Mesothelial cell of epicardium (in vitro differentiated cells): ENCODE data around the gene CIB4. TPM values are rescaled to one million over a fixed set of nuclear protein-coding genes. Genes with fewer than 3 reads are reported as not detected.
A peak's percentile ranks its signal among the peaks of the same experiment; 100 is the strongest.

Experiments used
- DNase-seq, 2 experiments: peaks; one replicate each; pipeline ENCODE4 v3.0.0; 2021; ENCODE audit warnings: low spot score in 2 of 2; ENCODE audit not compliant: unreplicated experiment in 2 of 2
- H3K27ac Mint-ChIP-seq: 2 replicates; pipeline ENCODE4 v1.8.0; 2021; ENCODE audit warnings: mixed read lengths
- H3K27me3 Mint-ChIP-seq: 2 replicates; pipeline ENCODE4 v1.8.0; 2021; ENCODE audit warnings: low read depth, mixed read lengths
- H3K36me3 Mint-ChIP-seq: 2 replicates; pipeline ENCODE4 v1.8.0; 2021; ENCODE audit warnings: mixed read lengths
- H3K4me1 Mint-ChIP-seq: 2 replicates; pipeline ENCODE4 v1.8.0; 2021; ENCODE audit warnings: mixed read lengths
- H3K4me3 Mint-ChIP-seq: 2 replicates; pipeline ENCODE4 v1.8.0; 2021; ENCODE audit warnings: mild to moderate bottlenecking, moderate library complexity, mixed read lengths
- H3K9me3 Mint-ChIP-seq: 2 replicates; pipeline ENCODE4 v1.8.0; 2021; ENCODE audit warnings: mixed read lengths
- total RNA-seq: library from RNA; stranded (reverse); gene quantifications from 3 replicates; pipeline ENCODE4 v1.2.1, GENCODE V29; 2021
- TF ChIP-seq, protein P1 (sequence below): fragments of 200-600 bp; sonication (generic); IDR thresholded peaks from one replicate; pipeline ENCODE4 v1.5.0; 2021; ENCODE audit warnings: antibody characterized with exemption; ENCODE audit not compliant: unreplicated experiment

Gene CIB4
- total RNA-seq, 1 donor from 2014 or later, result not detected

DNA sequence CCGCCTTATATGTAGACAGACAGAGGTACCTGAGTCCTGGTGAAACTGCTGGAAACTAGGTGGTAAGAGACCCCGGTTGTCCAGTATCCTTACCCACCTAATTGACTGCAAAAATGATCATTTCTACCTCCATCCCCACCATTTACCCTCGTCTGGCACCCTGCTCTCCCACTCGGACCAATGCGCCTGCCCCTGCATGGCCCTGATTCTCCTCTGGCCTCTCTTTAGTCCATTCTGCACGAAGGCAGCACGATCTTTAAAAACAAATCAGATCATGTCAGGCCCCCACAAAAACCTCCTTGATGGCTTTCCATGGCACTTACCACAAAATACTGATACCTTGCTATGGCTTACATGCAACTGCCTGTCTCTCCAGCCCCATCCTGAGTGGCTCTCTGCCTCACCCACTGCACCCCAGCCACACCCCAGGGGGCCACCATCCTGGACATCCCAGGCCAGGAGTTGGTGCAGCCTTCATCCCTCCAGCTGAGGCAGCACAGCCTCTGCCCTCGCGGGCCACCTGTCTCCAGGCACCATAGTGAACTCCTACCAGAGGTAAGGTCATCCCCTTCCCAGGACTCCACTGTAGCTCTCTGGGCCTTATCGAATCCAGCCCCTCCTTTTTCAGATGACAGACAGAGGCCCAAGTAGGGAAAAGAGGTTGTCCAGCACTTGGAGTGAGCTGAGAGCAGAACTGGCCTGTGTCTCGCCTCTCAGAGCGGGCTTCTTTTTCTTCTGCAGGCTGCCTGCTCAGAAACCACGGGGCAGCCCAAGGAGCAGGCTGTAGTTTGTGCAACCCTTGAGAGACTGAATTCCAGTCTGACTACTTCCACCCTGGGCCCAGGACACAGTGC, 12.3 kb upstream of the CIB4 start:
- TF ChIP-seq, protein P1, sequence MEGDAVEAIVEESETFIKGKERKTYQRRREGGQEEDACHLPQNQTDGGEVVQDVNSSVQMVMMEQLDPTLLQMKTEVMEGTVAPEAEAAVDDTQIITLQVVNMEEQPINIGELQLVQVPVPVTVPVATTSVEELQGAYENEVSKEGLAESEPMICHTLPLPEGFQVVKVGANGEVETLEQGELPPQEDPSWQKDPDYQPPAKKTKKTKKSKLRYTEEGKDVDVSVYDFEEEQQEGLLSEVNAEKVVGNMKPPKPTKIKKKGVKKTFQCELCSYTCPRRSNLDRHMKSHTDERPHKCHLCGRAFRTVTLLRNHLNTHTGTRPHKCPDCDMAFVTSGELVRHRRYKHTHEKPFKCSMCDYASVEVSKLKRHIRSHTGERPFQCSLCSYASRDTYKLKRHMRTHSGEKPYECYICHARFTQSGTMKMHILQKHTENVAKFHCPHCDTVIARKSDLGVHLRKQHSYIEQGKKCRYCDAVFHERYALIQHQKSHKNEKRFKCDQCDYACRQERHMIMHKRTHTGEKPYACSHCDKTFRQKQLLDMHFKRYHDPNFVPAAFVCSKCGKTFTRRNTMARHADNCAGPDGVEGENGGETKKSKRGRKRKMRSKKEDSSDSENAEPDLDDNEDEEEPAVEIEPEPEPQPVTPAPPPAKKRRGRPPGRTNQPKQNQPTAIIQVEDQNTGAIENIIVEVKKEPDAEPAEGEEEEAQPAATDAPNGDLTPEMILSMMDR, result no peak
- H3K4me3 Mint-ChIP-seq, result no peak overlapping the region
- DNase-seq, result peak in 1 of 2 experiments; percentile 33
- H3K9me3 Mint-ChIP-seq, result no peaks in the 10 kb centered on the region
- peak overlapping the region; percentile 11 for H3K27ac Mint-ChIP-seq
- no peaks in the 10 kb centered on the region for H3K36me3 Mint-ChIP-seq
- H3K4me1 Mint-ChIP-seq, result peaks cover 48% of the 10 kb centered on the region
- H3K27me3 Mint-ChIP-seq, result no peaks in the 10 kb centered on the region

DNA sequence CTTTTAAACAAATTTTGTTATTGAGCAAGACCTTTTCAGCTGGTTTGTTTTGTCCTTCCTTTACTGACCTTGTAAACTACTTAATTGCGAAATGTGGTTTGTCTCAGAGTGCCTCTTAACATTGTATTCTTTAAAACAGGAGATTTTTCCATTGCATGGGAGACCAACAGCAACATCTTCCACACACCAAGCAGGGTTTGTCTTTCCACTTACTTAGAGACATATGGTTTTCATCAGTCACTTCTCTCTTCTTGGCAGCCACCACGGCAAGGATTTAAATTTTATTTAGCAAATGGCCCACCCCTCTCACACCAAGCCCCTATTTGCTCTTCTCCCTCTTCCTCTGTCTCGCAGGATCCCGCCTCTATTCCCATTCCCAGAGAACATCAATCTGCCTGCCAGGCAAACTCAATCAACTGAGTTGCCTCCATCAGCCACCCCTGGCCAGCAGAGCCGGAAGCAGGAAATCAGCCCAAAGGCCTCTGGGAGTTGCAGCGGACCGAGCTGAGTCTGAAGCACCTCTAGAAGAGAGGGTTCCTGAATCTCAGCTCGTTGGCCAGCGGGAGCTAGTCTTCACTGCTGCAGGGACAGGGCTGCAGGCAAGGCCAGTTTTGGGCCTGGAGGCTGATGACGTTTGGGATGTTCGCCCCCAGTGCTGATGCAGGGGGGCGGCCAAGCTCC, 11.3 kb upstream of the CIB4 start:
- no peaks in the 10 kb centered on the region for H3K9me3 Mint-ChIP-seq
- no peak overlapping the region for H3K4me3 Mint-ChIP-seq
- DNase-seq, result no peak
- no peaks in the 10 kb centered on the region for H3K27me3 Mint-ChIP-seq
- H3K36me3 Mint-ChIP-seq, result no peaks in the 10 kb centered on the region
- peaks cover 48% of the 10 kb centered on the region for H3K4me1 Mint-ChIP-seq
- TF ChIP-seq, protein P1, result no peak
- H3K27ac Mint-ChIP-seq, result peak overlapping the region; percentile 84

DNA sequence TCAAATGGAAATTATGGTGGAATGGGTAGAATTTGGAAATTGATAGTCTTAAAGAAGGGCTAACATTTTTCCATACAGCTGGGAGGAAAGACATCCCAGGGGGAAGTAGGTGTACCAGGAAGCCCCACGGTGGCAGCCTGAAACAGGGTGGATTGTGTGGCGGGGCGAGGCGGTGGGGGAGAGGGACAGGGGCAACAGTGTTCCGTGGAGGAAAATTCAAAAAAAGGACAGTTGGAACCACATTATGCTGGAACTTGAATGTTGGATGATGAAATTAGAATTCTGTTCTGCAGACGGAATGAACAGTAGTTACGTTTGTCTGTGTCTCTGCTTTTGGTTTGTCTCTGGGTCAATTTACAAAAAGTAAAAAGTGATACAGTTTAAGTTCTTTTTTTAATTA, 10.6 kb upstream of the CIB4 start:
- H3K27me3 Mint-ChIP-seq, result no peaks in the 10 kb centered on the region

DNA sequence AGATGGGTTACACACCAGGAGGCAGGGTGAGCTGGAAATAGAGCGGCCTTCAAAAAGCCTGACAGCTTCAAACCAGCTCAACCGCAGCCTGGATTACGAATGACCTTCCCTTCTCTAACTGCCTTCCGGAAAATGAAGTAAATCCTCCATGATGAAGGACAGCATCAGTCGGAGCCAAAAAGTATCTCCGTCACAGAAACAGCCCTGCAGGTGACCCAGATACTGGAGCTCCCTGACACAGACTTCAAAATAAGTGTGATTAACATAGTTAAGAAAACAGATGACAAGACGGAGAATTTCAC, 10.3 kb upstream of the CIB4 start:
- H3K4me3 Mint-ChIP-seq, result no peak overlapping the region
- no peaks in the 10 kb centered on the region for H3K36me3 Mint-ChIP-seq
- peak overlapping the region; percentile 84 for H3K27ac Mint-ChIP-seq
- H3K27me3 Mint-ChIP-seq, result no peaks in the 10 kb centered on the region
- peaks cover 56% of the 10 kb centered on the region for H3K4me1 Mint-ChIP-seq
- H3K9me3 Mint-ChIP-seq, result no peaks in the 10 kb centered on the region
- TF ChIP-seq, protein P1, result no peak
- no peak for DNase-seq

More for the DNA sequence above, 10.6 kb upstream of the CIB4 start:
- no peaks in the 10 kb centered on the region for H3K36me3 Mint-ChIP-seq
- peak overlapping the region; percentile 84 for H3K27ac Mint-ChIP-seq
- TF ChIP-seq, protein P1, result no peak
- H3K9me3 Mint-ChIP-seq, result no peaks in the 10 kb centered on the region
- no peak overlapping the region for H3K4me3 Mint-ChIP-seq
- peaks cover 52% of the 10 kb centered on the region for H3K4me1 Mint-ChIP-seq
- no peak for DNase-seq

DNA sequence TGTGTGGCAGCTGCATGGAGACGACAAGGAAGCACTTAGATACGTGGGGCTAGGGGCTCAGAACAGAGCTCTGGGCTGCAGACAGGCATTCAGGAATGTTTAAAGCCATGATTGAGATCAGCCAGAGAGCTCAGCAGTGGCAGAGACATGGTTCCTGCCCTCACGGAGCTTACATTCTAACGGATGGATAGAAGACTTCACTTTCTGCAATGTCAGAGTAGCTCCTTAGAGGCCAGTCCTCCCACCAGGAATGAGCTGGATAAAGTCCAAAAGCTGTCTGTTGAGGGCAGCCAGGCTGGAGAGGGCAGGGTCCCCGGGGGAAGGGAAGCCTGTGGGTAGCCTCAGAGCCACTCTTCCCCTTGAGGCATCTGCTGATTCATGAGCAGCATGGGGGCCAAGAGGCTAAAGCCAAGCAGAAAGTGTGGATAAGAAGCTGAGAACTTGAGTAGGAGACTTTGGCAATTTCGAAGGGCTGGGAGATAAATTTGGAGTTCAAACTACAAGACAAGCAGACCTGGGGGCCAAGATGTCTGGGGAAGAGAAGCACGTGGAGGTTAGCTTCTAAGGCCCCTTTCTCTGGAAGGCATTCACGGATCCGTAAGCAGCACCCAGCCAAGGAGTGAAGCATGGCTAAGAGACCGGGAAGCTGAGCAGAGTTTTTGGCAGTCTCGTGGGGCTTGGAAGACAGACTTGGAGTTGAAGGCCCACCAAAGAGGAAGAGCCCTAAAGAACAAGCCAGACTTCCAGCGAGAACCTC, 9.7 kb upstream of the CIB4 start:
- H3K27me3 Mint-ChIP-seq, result no peaks in the 10 kb centered on the region
- no peak overlapping the region for H3K4me3 Mint-ChIP-seq
- TF ChIP-seq, protein P1, result no peak
- no peak for DNase-seq
- no peaks in the 10 kb centered on the region for H3K36me3 Mint-ChIP-seq
- H3K27ac Mint-ChIP-seq, result peak overlapping the region; percentile 84
- no peaks in the 10 kb centered on the region for H3K9me3 Mint-ChIP-seq
- peaks cover 59% of the 10 kb centered on the region for H3K4me1 Mint-ChIP-seq
